ENCODE measurements around the gene TPM2.
A peak's percentile ranks its signal among the peaks of the same experiment; 100 is the strongest.

Gene TPM2

GRCh38 chr9:35674025-35674361 is 15.7 kb downstream of the TPM2 start:
- no peak for DNase-seq

GRCh38 chr9:35673132-35674024 is 16.3 kb downstream of the TPM2 start, which contains the start of gene CA9:
TSS of gene CA9 (plus strand) at chr9:35673928. CDS start at chr9:35673960, 32 bp downstream.
- DNase-seq, result no peak

- no peak for DNase-seq
These were observed 20.2 kb downstream of the TPM2 start for GRCh38 chr9:35669331-35670145.

GRCh38 chr9:35667939-35668338 is 21.8 kb downstream of the TPM2 start:
- DNase-seq, result no peak

GRCh38 chr9:35666549-35666948 is 23.2 kb downstream of the TPM2 start:
- no peak for DNase-seq

- DNase-seq, result no peak
These were observed 23.7 kb downstream of the TPM2 start for GRCh38 chr9:35666045-35666444.

GRCh38 chr9:35665471-35665818 is 24.3 kb downstream of the TPM2 start:
- no peak for DNase-seq

GRCh38 chr9:35664531-35665470 is 24.9 kb downstream of the TPM2 start, which contains the start of gene ARHGEF39:
TSS of gene ARHGEF39 (minus strand) at chr9:35665195. CDS start at chr9:35665169, 26 bp downstream.
- peak; percentile 77 for DNase-seq

GRCh38 chr9:35662437-35662836 is 27.3 kb downstream of the TPM2 start:
- DNase-seq, result no peak

GRCh38 chr9:35661756-35662350 is 27.9 kb downstream of the TPM2 start:
- DNase-seq, result no peak

GRCh38 chr9:35660966-35661415 is 28.7 kb downstream of the TPM2 start:
- DNase-seq, result no peak

GRCh38 chr9:35659340-35659739 is 30.4 kb downstream of the TPM2 start:
- DNase-seq, result no peak

- no peak for DNase-seq
These were observed 30.8 kb downstream of the TPM2 start for GRCh38 chr9:35658968-35659220.

GRCh38 chr9:35658137-35658967 is 31.4 kb downstream of the TPM2 start, which contains the start of gene CCDC107:
TSS of gene CCDC107 (plus strand) at chr9:35658292. CDS start at chr9:35658380, 88 bp downstream.
- DNase-seq, result peak; percentile 78

GRCh38 chr9:35657546-35658136 is 32.1 kb downstream of the TPM2 start, which contains the start of gene RMRP:
TSS of gene RMRP (minus strand) at chr9:35658019.
- DNase-seq, result peak; percentile 96

- DNase-seq, result no peak
These were observed 32.7 kb downstream of the TPM2 start for GRCh38 chr9:35656831-35657545.

GRCh38 chr9:35656348-35656747 is 33.4 kb downstream of the TPM2 start:
- DNase-seq, result no peak

- no peak for DNase-seq
These were observed 36.1 kb downstream of the TPM2 start for GRCh38 chr9:35653611-35654010.

- DNase-seq, result no peak
These were observed 36.9 kb downstream of the TPM2 start for GRCh38 chr9:35652829-35653209.

Data from GDM1 (cell line).